Epithelial cell of esophagus (primary cell): ENCODE measurements around the gene NKTR.

Experiments used
- DNase-seq: peaks from one replicate; pipeline ENCODE4 v3.0.0; 2010; ENCODE audit warnings: low read depth
- H3K4me3 ChIP-seq: 2 replicates; pipeline ENCODE4 v1.5.1; 2011; ENCODE audit warnings: mild to moderate bottlenecking, low read length, control low read depth
- CTCF ChIP-seq: IDR thresholded peaks from 2 replicates; pipeline ENCODE4 v1.5.1; 2011; ENCODE audit warnings: low read depth, mild to moderate bottlenecking, low read length, control low read depth, inconsistent platforms; ENCODE audit not compliant: insufficient read depth; ENCODE audit errors: missing control alignments

The NKTR gene

GRCh38 chr3:42662813-42663535 lies 62.5 kb downstream of the NKTR start:
- H3K4me3 ChIP-seq: no peak overlapping the region
- DNase-seq: no peak
- TF ChIP-seq CTCF: no peak

- no peak for TF ChIP-seq CTCF
- no peak for DNase-seq
- no peak overlapping the region for H3K4me3 ChIP-seq
These were observed 63.3 kb downstream of the NKTR start for GRCh38 chr3:42663581-42664437.

- no peak for DNase-seq
- H3K4me3 ChIP-seq: no peak overlapping the region
- TF ChIP-seq CTCF: no peak
These were observed 63.9 kb downstream of the NKTR start for GRCh38 chr3:42664438-42664803.

- no peak for TF ChIP-seq CTCF
- no peak overlapping the region for H3K4me3 ChIP-seq
- no peak for DNase-seq
These were observed 64.8 kb downstream of the NKTR start for GRCh38 chr3:42665050-42665878.

- DNase-seq: no peak
- TF ChIP-seq CTCF: no peak
- H3K4me3 ChIP-seq: no peak overlapping the region
These were observed 65.5 kb downstream of the NKTR start for GRCh38 chr3:42666022-42666421.

- no peak for TF ChIP-seq CTCF
- H3K4me3 ChIP-seq: no peak overlapping the region
- no peak for DNase-seq
These were observed 66.1 kb downstream of the NKTR start for GRCh38 chr3:42666577-42666998.
